Fibroblast of mammary gland (primary cell): ENCODE measurements around the gene IL4I1.
"Not testable (repeated sequence)": the region's sequence is repeated elsewhere in the genome, so short reads cannot be mapped to it uniquely, and the experiment has no call there.

Experiments
- DNase-seq: peaks from one replicate; pipeline ENCODE4 v3.0.0-alpha.2; 2010; ENCODE audit warnings: low read depth
- H3K4me3 ChIP-seq: 2 replicates; pipeline ENCODE4 v1.5.1; 2011; ENCODE audit warnings: low read depth, mild to moderate bottlenecking, low read length, moderate library complexity; ENCODE audit not compliant: control insufficient read depth
- TF ChIP-seq, protein P1 (sequence below): conservative IDR thresholded peaks from 2 replicates; pipeline ENCODE4 v1.5.1; 2011; ENCODE audit warnings: low read depth, low read length, inconsistent platforms; ENCODE audit not compliant: control insufficient read depth, insufficient read depth

Gene IL4I1

GRCh38 chr19:49896863-49897621 lies at the start of gene IL4I1:
Gene IL4I1 (minus strand): TSS chr19:49896887. CDS start chr19:49896160, 727 bp downstream.
- TF ChIP-seq, protein P1, sequence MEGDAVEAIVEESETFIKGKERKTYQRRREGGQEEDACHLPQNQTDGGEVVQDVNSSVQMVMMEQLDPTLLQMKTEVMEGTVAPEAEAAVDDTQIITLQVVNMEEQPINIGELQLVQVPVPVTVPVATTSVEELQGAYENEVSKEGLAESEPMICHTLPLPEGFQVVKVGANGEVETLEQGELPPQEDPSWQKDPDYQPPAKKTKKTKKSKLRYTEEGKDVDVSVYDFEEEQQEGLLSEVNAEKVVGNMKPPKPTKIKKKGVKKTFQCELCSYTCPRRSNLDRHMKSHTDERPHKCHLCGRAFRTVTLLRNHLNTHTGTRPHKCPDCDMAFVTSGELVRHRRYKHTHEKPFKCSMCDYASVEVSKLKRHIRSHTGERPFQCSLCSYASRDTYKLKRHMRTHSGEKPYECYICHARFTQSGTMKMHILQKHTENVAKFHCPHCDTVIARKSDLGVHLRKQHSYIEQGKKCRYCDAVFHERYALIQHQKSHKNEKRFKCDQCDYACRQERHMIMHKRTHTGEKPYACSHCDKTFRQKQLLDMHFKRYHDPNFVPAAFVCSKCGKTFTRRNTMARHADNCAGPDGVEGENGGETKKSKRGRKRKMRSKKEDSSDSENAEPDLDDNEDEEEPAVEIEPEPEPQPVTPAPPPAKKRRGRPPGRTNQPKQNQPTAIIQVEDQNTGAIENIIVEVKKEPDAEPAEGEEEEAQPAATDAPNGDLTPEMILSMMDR = no peak
- no peak for DNase-seq
- H3K4me3 ChIP-seq = no peak within 1 kb of the TSS

DNA sequence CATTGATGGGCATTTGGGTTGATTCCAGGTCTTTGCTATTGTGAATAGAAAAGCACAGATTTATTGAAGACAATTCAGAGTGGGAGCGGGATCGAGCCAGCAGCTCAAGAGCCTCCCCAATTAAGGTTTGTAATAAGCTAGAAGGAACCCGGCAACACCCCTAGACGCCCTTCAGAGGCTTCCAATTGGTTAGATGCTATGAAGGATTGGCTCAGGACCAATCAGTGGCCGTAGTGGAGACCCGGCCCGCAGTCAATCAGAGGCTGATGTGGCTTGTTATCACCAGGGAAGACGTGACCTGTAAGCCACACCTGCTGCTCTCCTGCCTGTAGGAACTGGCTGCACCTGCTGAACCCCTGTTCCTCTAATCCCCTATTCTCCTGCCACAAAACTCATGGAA lies 49.7 kb upstream of the IL4I1 start:
- DNase-seq = no peak
- H3K4me3 ChIP-seq = no peak overlapping the region
- TF ChIP-seq, protein P1 = no peak

GRCh38 chr19:49944567-49944966 lies 47.9 kb upstream of the IL4I1 start:
- H3K4me3 ChIP-seq, DNase-seq: not testable (repeated sequence)

DNA sequence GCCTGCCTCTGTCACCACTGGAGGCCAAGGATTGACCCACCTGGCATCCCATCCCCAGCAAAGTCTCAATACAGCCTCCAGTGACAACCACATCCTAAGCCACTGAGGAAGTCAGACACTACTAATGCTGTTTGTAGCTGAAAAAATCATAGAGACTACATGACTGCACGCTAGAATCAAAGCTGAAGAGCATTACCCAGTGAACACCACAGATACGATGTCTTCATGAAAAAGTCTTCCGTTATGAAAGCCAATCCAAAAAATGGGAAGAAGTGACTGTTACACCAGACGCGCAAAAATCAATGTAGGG lies 43.8 kb upstream of the IL4I1 start:
- DNase-seq = no peak
- H3K4me3 ChIP-seq = no peak overlapping the region
- TF ChIP-seq, protein P1 = no peak

GRCh38 chr19:49939721-49940481 lies 43.2 kb upstream of the IL4I1 start:
- DNase-seq = no peak
- no peak overlapping the region for H3K4me3 ChIP-seq

DNA sequence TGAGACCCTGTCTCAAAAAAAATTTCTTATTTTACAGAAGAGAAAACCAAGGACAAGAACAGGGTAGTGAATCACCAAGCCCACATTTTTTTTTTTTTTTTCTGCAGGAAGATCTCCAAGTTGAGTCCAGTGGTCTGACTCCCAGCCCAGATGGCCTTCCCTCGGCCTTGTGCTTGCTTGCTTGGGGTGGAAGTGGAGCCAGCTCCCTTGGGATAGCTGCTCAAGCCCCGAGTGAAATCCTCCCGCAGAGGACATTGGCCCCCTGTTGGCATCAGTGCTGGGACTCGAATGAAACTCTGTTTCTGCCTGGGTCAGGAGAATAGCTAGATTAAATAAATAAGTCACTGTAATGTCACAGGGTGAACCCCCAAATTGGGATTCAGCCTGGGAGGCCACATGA lies 42.0 kb upstream of the IL4I1 start:
- peak; percentile 27 for DNase-seq
- TF ChIP-seq, protein P1 = no peak
- H3K4me3 ChIP-seq = no peak overlapping the region

More at GRCh38 chr19:49939721-49940481, 43.2 kb upstream of the IL4I1 start:
- TF ChIP-seq, protein P1 = no peak

DNA sequence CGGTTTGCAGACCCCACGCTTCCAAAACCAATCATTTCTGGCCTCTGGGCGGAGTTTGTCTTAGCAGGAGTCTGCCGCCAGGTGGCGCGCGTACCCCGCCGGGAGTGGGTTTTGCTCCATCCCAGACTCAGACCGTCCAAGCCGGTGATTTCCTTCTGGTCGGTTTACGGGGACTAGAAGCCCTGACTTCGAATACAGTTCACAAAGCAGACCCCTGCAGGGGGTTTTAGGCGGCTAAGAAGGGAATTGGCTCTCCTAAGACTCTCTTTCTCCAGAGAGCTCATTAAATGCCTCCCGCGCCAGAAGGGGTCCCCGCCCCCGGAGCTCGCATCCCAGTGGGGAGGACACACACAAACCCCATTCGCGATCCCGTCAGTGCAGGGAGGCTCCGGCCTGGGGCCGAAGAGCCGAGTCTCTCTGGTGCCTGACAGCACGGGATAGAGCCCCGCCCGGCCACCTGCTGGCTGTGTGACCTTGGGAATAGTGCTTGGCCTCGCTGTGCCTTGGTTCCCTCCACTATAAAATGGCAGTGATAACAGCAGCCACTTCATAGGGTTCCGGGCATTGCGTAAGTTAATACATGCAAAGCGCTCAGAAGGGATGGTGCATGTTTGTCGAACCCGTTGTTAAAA lies 41.2 kb upstream of the IL4I1 start:
- TF ChIP-seq, protein P1 = peak; percentile 97
- peak overlapping the region; percentile 36 for H3K4me3 ChIP-seq
- peak; percentile 65 for DNase-seq
